ENCODE measurements around the gene ACSL5. TPM values are rescaled to one million over a fixed set of nuclear protein-coding genes. Genes with fewer than 3 reads are reported as not detected.

Gene ACSL5
- total RNA-seq, 4 donors from 2014 or later = 6.8 to 17.0 (median 10.0) TPM

DNA sequence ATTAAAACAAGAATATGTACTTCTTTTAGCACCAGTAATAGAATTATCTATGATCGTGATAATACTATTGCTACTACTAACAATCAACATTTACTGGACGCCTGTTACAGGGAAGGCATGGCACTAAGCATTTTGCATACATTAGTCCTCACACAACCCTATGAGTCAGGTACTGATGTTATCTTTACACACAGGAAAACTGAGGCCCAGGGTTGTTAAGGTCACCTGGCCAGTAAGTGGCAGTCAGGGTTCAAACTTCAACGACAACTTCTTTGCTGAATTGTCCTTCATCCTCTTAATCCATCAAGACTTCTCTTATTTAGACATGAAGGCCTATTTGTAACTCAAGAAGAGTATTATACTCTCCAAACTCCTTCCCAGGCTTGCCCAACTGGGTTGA lies 41.9 kb upstream of the ACSL5 start:
- H3K27me3 ChIP-seq = no peaks in the 10 kb centered on the region
- no peak for DNase-seq
- TF ChIP-seq POLR2A (IDR thresholded peaks at IDR 0.05) = no peak
- TF ChIP-seq, protein P1, sequence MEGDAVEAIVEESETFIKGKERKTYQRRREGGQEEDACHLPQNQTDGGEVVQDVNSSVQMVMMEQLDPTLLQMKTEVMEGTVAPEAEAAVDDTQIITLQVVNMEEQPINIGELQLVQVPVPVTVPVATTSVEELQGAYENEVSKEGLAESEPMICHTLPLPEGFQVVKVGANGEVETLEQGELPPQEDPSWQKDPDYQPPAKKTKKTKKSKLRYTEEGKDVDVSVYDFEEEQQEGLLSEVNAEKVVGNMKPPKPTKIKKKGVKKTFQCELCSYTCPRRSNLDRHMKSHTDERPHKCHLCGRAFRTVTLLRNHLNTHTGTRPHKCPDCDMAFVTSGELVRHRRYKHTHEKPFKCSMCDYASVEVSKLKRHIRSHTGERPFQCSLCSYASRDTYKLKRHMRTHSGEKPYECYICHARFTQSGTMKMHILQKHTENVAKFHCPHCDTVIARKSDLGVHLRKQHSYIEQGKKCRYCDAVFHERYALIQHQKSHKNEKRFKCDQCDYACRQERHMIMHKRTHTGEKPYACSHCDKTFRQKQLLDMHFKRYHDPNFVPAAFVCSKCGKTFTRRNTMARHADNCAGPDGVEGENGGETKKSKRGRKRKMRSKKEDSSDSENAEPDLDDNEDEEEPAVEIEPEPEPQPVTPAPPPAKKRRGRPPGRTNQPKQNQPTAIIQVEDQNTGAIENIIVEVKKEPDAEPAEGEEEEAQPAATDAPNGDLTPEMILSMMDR (IDR thresholded peaks at IDR 0.05) = no peak
- H3K9me3 ChIP-seq = no peaks in the 10 kb centered on the region
- H3K4me3 ChIP-seq (replicated peaks in 1 of 3) = no peak overlapping the region
- WGBS, 2 donors = 81 to 86% methylated on average over 3 of the region's 3 CpGs
- peaks cover 21 to 31% of the 10 kb centered on the region in 2 donors for H3K4me1 ChIP-seq
- peak overlapping the region in 2 of 3 donors; percentile 19 to 79 for H3K27ac ChIP-seq
- intact Hi-C loops (cut with DNase I) = no loop called here
- H3K36me3 ChIP-seq = no peaks in the 10 kb centered on the region

DNA sequence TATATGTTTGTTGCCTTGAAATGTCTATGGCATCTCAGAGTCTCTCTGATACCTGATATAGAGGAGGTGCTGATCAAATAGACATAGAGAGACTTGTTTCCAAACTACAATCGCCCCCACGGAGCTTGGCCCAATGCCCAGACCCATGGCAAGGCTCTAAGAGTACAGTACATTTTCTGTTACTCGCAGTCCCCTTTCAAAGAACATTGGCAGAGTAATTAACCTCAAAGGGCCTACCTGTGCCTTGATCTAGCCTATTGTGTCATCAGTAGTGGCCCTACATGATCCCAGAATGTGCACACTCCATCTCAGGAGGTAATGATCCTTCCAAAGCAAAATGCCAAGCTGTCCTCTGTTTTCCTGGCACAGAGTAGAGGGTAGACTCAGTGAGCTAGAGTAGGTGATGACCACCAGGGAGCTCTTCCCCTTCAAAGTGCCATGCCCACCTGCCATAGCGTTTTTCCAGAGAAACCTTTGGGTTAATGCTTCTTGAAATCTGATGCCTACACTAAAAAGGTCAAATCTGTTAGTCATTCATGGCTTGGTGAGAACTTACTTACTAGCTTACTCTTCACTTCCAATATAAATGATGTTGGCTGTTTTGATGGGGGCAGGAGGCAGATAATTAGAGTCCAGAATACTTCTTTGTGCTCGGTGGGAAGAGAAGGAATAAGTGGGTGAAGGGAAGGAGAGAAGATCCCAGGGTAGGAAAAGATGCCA lies 41.2 kb upstream of the ACSL5 start:
- Histone ChIP-seq H3K9me3 (no peaks in the 10 kb centered on the region), H3K4me1 (peaks cover 21 to 31% of the 10 kb centered on the region in 2 donors), H3K27me3 (no peaks in the 10 kb centered on the region), H3K36me3 (no peaks in the 10 kb centered on the region), H3K4me3 (replicated peaks in 1 of 3) (no peak overlapping the region), H3K27ac (peak overlapping the region in 2 of 3 donors; percentile 19 to 79)
- DNase-seq = peak; percentile 89 to 94
- TF ChIP-seq, protein P1 (IDR thresholded peaks at IDR 0.05) = no peak
- TF ChIP-seq POLR2A (IDR thresholded peaks at IDR 0.05) = no peak
- intact Hi-C loops (cut with DNase I) = no loop called here
- WGBS, 2 donors = 37 to 44% methylated on average over 4 to 5 of the region's 5 CpGs

DNA sequence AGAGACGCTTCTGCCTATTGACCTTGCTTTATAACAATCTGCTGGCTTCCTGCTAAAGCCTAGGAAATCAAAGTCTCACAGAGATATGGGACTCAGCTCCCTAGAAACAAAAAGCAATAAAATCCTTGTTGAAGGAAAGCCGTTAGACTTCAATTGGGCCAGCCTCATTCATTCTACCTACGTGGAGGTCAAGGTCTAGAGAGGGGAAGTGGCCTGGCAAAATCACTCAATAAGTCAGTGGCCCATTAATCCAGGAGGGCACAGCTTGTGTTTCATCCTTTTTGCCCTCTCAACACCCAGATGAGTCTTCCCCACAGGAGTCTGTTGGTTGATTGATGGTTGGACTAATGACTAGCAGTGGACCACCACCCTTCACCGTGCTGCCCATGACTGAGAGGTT lies 40.5 kb upstream of the ACSL5 start:
- intact Hi-C loops (cut with DNase I) = no loop called here
- 65 to 70% methylated on average over 4 of the region's 4 CpGs for WGBS, 2 donors
- no peaks in the 10 kb centered on the region for H3K9me3 ChIP-seq
- H3K36me3 ChIP-seq = no peaks in the 10 kb centered on the region
- no peak overlapping the region for H3K4me3 ChIP-seq (replicated peaks in 1 of 3)
- no peak for TF ChIP-seq POLR2A (IDR thresholded peaks at IDR 0.05)
- TF ChIP-seq, protein P1 (IDR thresholded peaks at IDR 0.05) = no peak
- H3K27me3 ChIP-seq = no peaks in the 10 kb centered on the region
- peaks cover 21 to 31% of the 10 kb centered on the region in 2 donors for H3K4me1 ChIP-seq
- H3K27ac ChIP-seq = no peak overlapping the region
- no peak for DNase-seq

DNA sequence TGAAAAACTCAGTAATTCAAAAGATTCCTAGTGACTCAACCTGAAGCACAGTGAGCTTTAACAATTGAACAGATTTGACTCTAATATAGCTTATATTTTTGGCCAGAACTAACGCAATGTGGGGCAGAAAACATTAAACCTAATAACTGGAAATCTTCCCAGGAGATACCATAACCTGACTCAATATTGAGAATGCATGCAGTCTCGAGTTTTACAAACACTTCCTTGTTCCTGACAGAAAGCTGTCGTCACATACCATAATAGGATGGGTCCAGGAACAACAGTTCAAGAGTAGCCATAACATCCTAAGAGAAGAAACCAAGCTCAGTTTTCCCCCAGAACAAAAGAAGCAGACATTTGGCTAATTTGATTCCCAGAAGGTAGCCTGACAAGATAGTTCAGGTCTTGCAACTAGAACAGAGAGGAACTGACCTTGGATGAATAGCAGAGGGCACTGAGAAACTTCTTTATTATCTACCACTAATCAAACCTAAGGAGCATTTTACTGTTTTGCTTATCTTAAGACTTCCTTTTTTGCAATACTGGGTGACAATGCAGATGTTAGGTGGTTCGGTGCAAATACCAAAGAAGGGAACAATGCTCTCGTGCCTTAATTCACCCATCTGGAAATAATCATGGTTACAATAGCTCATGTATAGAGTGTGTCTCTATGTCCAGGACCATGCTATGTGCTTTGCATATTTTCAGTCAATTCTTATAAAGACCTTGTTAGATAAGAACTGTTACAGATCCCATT lies 38.6 kb upstream of the ACSL5 start:
- intact Hi-C loops (cut with DNase I) = no loop called here

More for the DNA sequence above, 38.6 kb upstream of the ACSL5 start:
- no peak overlapping the region for H3K4me3 ChIP-seq (replicated peaks in 1 of 3)
- no peak overlapping the region for H3K27ac ChIP-seq
- H3K36me3 ChIP-seq = no peaks in the 10 kb centered on the region
- no peaks in the 10 kb centered on the region for H3K9me3 ChIP-seq
- no peaks in the 10 kb centered on the region for H3K27me3 ChIP-seq
- TF ChIP-seq, protein P1 (IDR thresholded peaks at IDR 0.05) = no peak
- no peak for TF ChIP-seq POLR2A (IDR thresholded peaks at IDR 0.05)
- no peak for DNase-seq
- H3K4me1 ChIP-seq = peaks cover 18 to 26% of the 10 kb centered on the region in 2 donors
- WGBS, 2 donors = 74 to 84% methylated on average over 5 of the region's 5 CpGs
